Mesenchymal stem cell (in vitro differentiated cells and primary cell): Measurements from ENCODE around the gene SC5D.

ENCODE experiments used
- DNase-seq: peaks from one replicate; pipeline ENCODE4 v3.0.0-alpha.2; 2013
- H2AFZ ChIP-seq: one replicate; pipeline ENCODE4 v1.6.1; 2013; ENCODE audit warnings: low read depth, mild to moderate bottlenecking, control low read depth, inconsistent platforms, low read length, moderate library complexity
- H2AK5ac ChIP-seq: 2 replicates; pipeline ENCODE4 v1.6.1; 2013; ENCODE audit warnings: low read length, moderate library complexity, mild to moderate bottlenecking, inconsistent platforms; ENCODE audit not compliant: severe bottlenecking
- H2BK120ac ChIP-seq: one replicate; pipeline ENCODE4 v1.6.1; 2013; ENCODE audit warnings: low read depth, mild to moderate bottlenecking, inconsistent platforms, low read length, moderate library complexity
- H2BK12ac ChIP-seq, 2 experiments: one replicate each; pipeline ENCODE4 v1.6.1; 2013; ENCODE audit warnings: inconsistent platforms in 2 of 2, low read length in 2 of 2, mild to moderate bottlenecking in 2 of 2, moderate library complexity in 2 of 2, control low read depth in 1 of 2
- H2BK15ac ChIP-seq: one replicate; pipeline ENCODE4 v1.6.1; 2013; ENCODE audit warnings: mild to moderate bottlenecking, low read depth, inconsistent platforms; ENCODE audit not compliant: poor library complexity, severe bottlenecking
- H2BK5ac ChIP-seq: 2 replicates; pipeline ENCODE4 v1.6.1; 2013; ENCODE audit warnings: low read depth, mild to moderate bottlenecking, low read length, control low read depth, inconsistent platforms; ENCODE audit not compliant: poor library complexity, severe bottlenecking
- H3K14ac ChIP-seq, 2 experiments: one replicate each; pipeline ENCODE4 v1.6.1; 2013; ENCODE audit warnings: inconsistent platforms in 2 of 2, low read length in 2 of 2, control low read depth in 1 of 2, mild to moderate bottlenecking in 1 of 2, moderate library complexity in 1 of 2
- H3K18ac ChIP-seq, 2 experiments: one replicate each; pipeline ENCODE4 v1.6.1; 2013; ENCODE audit warnings: inconsistent platforms in 2 of 2, low read length in 2 of 2, control low read depth in 1 of 2, low read depth in 1 of 2, mild to moderate bottlenecking in 1 of 2
- H3K23ac ChIP-seq, 2 experiments: one replicate each; pipeline ENCODE4 v1.6.1; 2013; ENCODE audit warnings: inconsistent platforms in 2 of 2, low read length in 2 of 2, mild to moderate bottlenecking in 2 of 2, moderate library complexity in 2 of 2, control low read depth in 1 of 2
- H3K27ac ChIP-seq: 2 replicates; pipeline ENCODE4 v1.5.1; 2013; ENCODE audit warnings: mild to moderate bottlenecking, moderate library complexity, low read length, control low read depth, inconsistent platforms; ENCODE audit not compliant: poor library complexity, severe bottlenecking
- H3K27me3 ChIP-seq, 2 experiments: 2 replicates each; pipeline versions ENCODE4 v1.6.1 to v1.7.0; 2013; ENCODE audit warnings: low read length in 2 of 2, mild to moderate bottlenecking in 2 of 2, moderate library complexity in 2 of 2, control low read depth in 1 of 2, inconsistent platforms in 1 of 2; ENCODE audit not compliant: control insufficient read depth in 1 of 2, insufficient read depth in 1 of 2
- H3K36me3 ChIP-seq, 2 experiments: 2 replicates each; pipeline versions ENCODE4 v1.6.1 to v1.7.0; 2013; ENCODE audit warnings: low read length in 2 of 2, control low read depth in 1 of 2, inconsistent platforms in 1 of 2, low read depth in 1 of 2, mild to moderate bottlenecking in 1 of 2; ENCODE audit not compliant: insufficient read depth in 2 of 2, control insufficient read depth in 1 of 2
- H3K4ac ChIP-seq, 2 experiments: one replicate each; pipeline ENCODE4 v1.6.1; 2013; ENCODE audit warnings: inconsistent platforms in 2 of 2, low read length in 2 of 2, mild to moderate bottlenecking in 2 of 2, moderate library complexity in 2 of 2, control low read depth in 1 of 2, low read depth in 1 of 2
- H3K4me1 ChIP-seq: 2 replicates; pipeline ENCODE4 v1.6.1; 2013; ENCODE audit warnings: low read depth, low read length, control low read depth; ENCODE audit not compliant: control insufficient read depth, insufficient read depth
- H3K4me2 ChIP-seq: 2 replicates; pipeline ENCODE4 v1.6.1; 2013; ENCODE audit warnings: low read length, mild to moderate bottlenecking, inconsistent platforms; ENCODE audit not compliant: poor library complexity, severe bottlenecking
- H3K4me3 ChIP-seq, 2 experiments: 2 replicates each; pipeline versions ENCODE4 v1.5.1 to v1.7.0; 2013; ENCODE audit warnings: low read length in 2 of 2, mild to moderate bottlenecking in 2 of 2, control low read depth in 1 of 2, low read depth in 1 of 2; ENCODE audit not compliant: insufficient read depth in 1 of 2
- H3K79me1 ChIP-seq: replicated peaks from 2 replicates; pipeline ENCODE4 v1.6.1; 2013; ENCODE audit warnings: mild to moderate bottlenecking, control low read depth, low read length, inconsistent platforms; ENCODE audit not compliant: poor library complexity, severe bottlenecking
- H3K9ac ChIP-seq: 2 replicates; pipeline ENCODE4 v1.7.0; 2013; ENCODE audit warnings: mild to moderate bottlenecking, low read length, moderate library complexity
- H3K9me3 ChIP-seq: 2 replicates; pipeline ENCODE4 v1.7.0; 2013; ENCODE audit warnings: mild to moderate bottlenecking, low read length; ENCODE audit not compliant: control insufficient read depth
- H4K8ac ChIP-seq: one replicate; pipeline ENCODE4 v1.6.1; 2013; ENCODE audit warnings: inconsistent platforms, mild to moderate bottlenecking, low read length, moderate library complexity
- H4K91ac ChIP-seq: one replicate; pipeline ENCODE4 v1.6.1; 2013; ENCODE audit warnings: mild to moderate bottlenecking, low read length, inconsistent platforms
- WGBS: methylation state at CpG from one replicate; pipeline ENCODE4 v1.1.7; 2013; ENCODE audit warnings: mixed read lengths; 5-methylcytosine and 5-hydroxymethylcytosine counted together

The SC5D gene

DNA sequence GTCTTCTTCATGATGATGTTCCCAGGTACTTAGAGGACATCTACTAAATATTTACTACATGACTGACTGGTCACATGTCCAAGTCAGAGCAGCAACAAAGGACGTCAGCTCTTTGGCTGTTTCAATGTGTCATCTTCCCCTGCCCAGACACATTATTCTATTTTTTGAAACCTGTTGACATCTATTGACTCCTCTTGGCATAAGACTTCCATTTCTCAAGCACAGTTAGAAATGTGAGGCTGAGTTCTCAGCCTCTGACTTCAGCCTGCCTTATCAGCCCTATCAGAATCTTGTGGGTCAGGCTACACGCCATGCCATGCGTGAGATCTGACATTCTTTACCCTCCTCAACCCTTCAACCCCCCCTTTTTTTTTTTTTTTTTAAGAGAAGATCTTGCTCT is 63.8 kb downstream of the SC5D start:
- no peak overlapping the region for H2BK12ac ChIP-seq
- DNase-seq: no peak
- no peaks in the 10 kb centered on the region for H3K9me3 ChIP-seq
- H2AK5ac ChIP-seq: no peak overlapping the region
- H3K14ac ChIP-seq: no peak overlapping the region
- H2BK5ac ChIP-seq: no peak overlapping the region
- peaks cover 4 to 59% of the 10 kb centered on the region in 2 experiments for H3K27me3 ChIP-seq
- no peak overlapping the region for H3K4me3 ChIP-seq
- no peak overlapping the region for H3K23ac ChIP-seq
- no peaks in the 10 kb centered on the region for H3K36me3 ChIP-seq
- no peak overlapping the region for H2BK120ac ChIP-seq
- H3K4me2 ChIP-seq: no peak overlapping the region
- H3K18ac ChIP-seq: no peak overlapping the region
- no peak overlapping the region for H2BK15ac ChIP-seq
- H4K91ac ChIP-seq: no peak overlapping the region
- H2AFZ ChIP-seq: no peak overlapping the region
- H4K8ac ChIP-seq: no peak overlapping the region
- H3K4ac ChIP-seq: no peak overlapping the region
- H3K27ac ChIP-seq: no peak overlapping the region
- WGBS: 61% methylated on average over 1 of the region's 3 CpGs
- H3K9ac ChIP-seq: no peak overlapping the region
- H3K4me1 ChIP-seq: no peaks in the 10 kb centered on the region
- no peaks in the 10 kb centered on the region for H3K79me1 ChIP-seq
